OCI-LY1 (cell line): ENCODE measurements around the gene CHRNA4.

Source experiments
- H2AFZ ChIP-seq: fragments of 200-600 bp; sonication (generic), shearing (Covaris generic); 2 replicates; pipeline ENCODE4 v1.6.0; 2014; ENCODE audit warnings: antibody characterized with exemption, mild to moderate bottlenecking, low read length
- H3F3A ChIP-seq: fragments of 200-600 bp; sonication (generic), shearing (Covaris generic); 2 replicates; pipeline ENCODE4 v1.6.0; 2014; ENCODE audit warnings: mild to moderate bottlenecking, antibody characterized with exemption, low read length, moderate library complexity; ENCODE audit not compliant: insufficient read depth
- H3K27ac ChIP-seq: fragments of 200-600 bp; sonication (generic); 2 replicates; pipeline ENCODE4 v1.5.1; 2014; ENCODE audit warnings: low read length, mixed run types, mild to moderate bottlenecking, low read depth; ENCODE audit not compliant: poor library complexity, severe bottlenecking
- H3K27me3 ChIP-seq: fragments of 200-600 bp; sonication (generic); 2 replicates; pipeline ENCODE4 v1.6.0; 2014; ENCODE audit warnings: antibody characterized with exemption, mild to moderate bottlenecking, low read length, moderate library complexity; ENCODE audit not compliant: insufficient read depth
- H3K36me3 ChIP-seq: fragments of 200-600 bp; sonication (generic); 2 replicates; pipeline ENCODE4 v1.6.1; 2014; ENCODE audit warnings: mild to moderate bottlenecking, antibody characterized with exemption, low read length, moderate library complexity, mixed read lengths; ENCODE audit not compliant: insufficient read depth
- H3K4me1 ChIP-seq: fragments of 200-600 bp; sonication (generic); 2 replicates; pipeline ENCODE4 v1.5.1; 2014; ENCODE audit warnings: mild to moderate bottlenecking, low read length, moderate library complexity; ENCODE audit not compliant: insufficient read depth, severe bottlenecking
- H3K4me2 ChIP-seq: fragments of 200-600 bp; sonication (generic), shearing (Covaris generic); 2 replicates; pipeline ENCODE4 v1.6.1; 2014; ENCODE audit warnings: low read length
- H3K4me3 ChIP-seq: fragments of 200-600 bp; sonication (generic); 2 replicates; pipeline ENCODE4 v1.5.1; 2014; ENCODE audit warnings: low read length, low read depth, mild to moderate bottlenecking, mixed read lengths; ENCODE audit not compliant: poor library complexity, severe bottlenecking
- H3K79me2 ChIP-seq: fragments of 200-600 bp; shearing (Covaris generic); 2 replicates; pipeline ENCODE4 v1.6.1; 2016; ENCODE audit warnings: mixed run types, low read length, mixed read lengths; ENCODE audit not compliant: insufficient read depth
- H3K9ac ChIP-seq: fragments of 200-600 bp; sonication (generic), shearing (Covaris generic); 2 replicates; pipeline ENCODE4 v1.6.1; 2014; ENCODE audit warnings: mild to moderate bottlenecking, low read length, mixed read lengths
- H3K9me2 ChIP-seq: fragments of 200-600 bp; sonication (generic), shearing (Covaris generic); 2 replicates; pipeline ENCODE4 v1.6.1; 2014; ENCODE audit warnings: low read depth, mild to moderate bottlenecking, low read length, mixed read lengths
- H3K9me3 ChIP-seq: fragments of 200-600 bp; shearing (Covaris generic); 2 replicates; pipeline ENCODE4 v1.6.1; 2014; ENCODE audit warnings: low read length, mixed read lengths
- H4K20me1 ChIP-seq: fragments of 200-600 bp; sonication (generic), shearing (Covaris generic); 2 replicates; pipeline ENCODE4 v1.6.0; 2016; ENCODE audit warnings: mild to moderate bottlenecking, low read length; ENCODE audit not compliant: insufficient read depth
- EZH2 ChIP-seq: fragments of 200-600 bp; sonication (generic), shearing (Covaris generic); IDR thresholded peaks from 2 replicates; pipeline ENCODE4 v1.8.0; 2017; ENCODE audit warnings: borderline replicate concordance, mixed run types, mild to moderate bottlenecking, antibody characterized with exemption, low read length, moderate library complexity, mixed read lengths
- TF ChIP-seq, protein P1 (sequence below): fragments of 200-600 bp; sonication (generic), shearing (Covaris generic); IDR thresholded peaks from 2 replicates; pipeline ENCODE4 v1.5.1; 2017; ENCODE audit warnings: mild to moderate bottlenecking, antibody characterized with exemption, low read length, moderate library complexity, mixed read lengths

Gene CHRNA4

DNA sequence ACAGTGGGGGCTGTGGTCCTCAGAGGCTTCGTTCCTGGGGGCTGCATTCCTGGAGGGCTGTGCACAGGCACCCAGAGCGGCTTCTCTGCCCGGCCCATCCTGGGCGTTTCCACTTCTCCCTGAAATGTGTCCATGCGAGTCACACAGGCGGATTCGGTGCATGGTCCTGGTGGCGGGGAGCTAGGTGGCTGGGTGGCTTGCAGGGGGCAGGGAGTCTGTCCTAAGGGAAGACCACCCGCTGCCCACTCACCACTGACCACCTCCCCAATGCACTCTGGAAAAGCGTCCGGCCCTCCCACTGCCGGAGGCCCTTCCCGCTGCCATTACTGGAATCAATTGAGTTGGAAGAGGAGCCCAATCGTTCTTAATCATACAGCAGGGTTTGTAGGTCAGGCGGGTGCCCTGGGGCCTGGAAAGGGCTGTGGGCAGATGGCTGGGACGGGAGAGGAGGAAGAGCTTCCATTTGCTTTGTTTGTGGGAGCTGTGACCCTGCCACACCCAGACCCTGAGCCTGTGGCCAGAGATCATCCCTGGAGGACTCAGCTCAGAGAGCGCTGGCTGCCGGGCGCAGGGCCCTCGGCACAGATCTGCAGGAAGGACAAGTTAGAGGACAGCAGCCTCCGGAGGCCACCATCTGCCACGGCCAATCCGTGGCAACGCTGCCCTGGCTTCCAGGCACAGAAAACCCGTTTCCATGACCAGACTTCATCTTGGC lies 6.4 kb downstream of the CHRNA4 start:
- Histone ChIP-seq H3K4me2 (no peak overlapping the region), H4K20me1 (no peaks in the 10 kb centered on the region), H3F3A (no peaks in the 10 kb centered on the region), H3K79me2 (no peaks in the 10 kb centered on the region), H3K27ac (no peak overlapping the region), H2AFZ (no peak overlapping the region), H3K4me1 (no peaks in the 10 kb centered on the region), H3K9me2 (no peaks in the 10 kb centered on the region), H3K4me3 (no peak overlapping the region), H3K9ac (no peak overlapping the region), H3K27me3 (no peaks in the 10 kb centered on the region), H3K9me3 (no peaks in the 10 kb centered on the region), H3K36me3 (no peaks in the 10 kb centered on the region)
- no peak for TF ChIP-seq EZH2
- TF ChIP-seq, protein P1, sequence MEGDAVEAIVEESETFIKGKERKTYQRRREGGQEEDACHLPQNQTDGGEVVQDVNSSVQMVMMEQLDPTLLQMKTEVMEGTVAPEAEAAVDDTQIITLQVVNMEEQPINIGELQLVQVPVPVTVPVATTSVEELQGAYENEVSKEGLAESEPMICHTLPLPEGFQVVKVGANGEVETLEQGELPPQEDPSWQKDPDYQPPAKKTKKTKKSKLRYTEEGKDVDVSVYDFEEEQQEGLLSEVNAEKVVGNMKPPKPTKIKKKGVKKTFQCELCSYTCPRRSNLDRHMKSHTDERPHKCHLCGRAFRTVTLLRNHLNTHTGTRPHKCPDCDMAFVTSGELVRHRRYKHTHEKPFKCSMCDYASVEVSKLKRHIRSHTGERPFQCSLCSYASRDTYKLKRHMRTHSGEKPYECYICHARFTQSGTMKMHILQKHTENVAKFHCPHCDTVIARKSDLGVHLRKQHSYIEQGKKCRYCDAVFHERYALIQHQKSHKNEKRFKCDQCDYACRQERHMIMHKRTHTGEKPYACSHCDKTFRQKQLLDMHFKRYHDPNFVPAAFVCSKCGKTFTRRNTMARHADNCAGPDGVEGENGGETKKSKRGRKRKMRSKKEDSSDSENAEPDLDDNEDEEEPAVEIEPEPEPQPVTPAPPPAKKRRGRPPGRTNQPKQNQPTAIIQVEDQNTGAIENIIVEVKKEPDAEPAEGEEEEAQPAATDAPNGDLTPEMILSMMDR = no peak

DNA sequence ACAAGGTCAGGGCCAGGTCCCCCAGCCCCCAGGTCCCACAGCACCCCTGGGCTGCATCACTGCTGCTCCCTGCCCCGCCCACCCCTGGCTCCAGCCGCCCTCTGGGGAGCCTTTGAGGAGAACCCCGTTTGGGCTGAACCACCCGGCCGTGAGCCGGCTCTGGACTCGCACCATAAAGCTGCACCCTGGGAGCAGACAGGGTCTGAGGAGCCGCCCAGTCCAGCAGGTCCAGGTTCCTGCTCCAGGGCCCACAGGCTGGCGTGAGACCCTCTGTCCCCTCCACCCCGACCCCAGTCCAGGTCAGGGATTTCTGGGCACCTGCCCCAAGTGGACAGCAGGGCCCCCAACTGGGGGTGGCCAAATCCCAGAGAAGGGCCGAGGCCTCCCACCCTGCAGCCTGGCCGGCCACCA lies 8.3 kb downstream of the CHRNA4 start:
- no peak for TF ChIP-seq EZH2
- TF ChIP-seq, protein P1 = no peak
- H3K79me2 ChIP-seq = no peaks in the 10 kb centered on the region
- no peak overlapping the region for H3K4me2 ChIP-seq
- no peak overlapping the region for H3K27ac ChIP-seq
- no peaks in the 10 kb centered on the region for H4K20me1 ChIP-seq
- no peak overlapping the region for H3K4me3 ChIP-seq
- no peak overlapping the region for H3K9ac ChIP-seq
- no peaks in the 10 kb centered on the region for H3F3A ChIP-seq
- H3K27me3 ChIP-seq = no peaks in the 10 kb centered on the region
- no peaks in the 10 kb centered on the region for H3K9me2 ChIP-seq
- no peaks in the 10 kb centered on the region for H3K4me1 ChIP-seq
- no peaks in the 10 kb centered on the region for H3K9me3 ChIP-seq
- no peak overlapping the region for H2AFZ ChIP-seq
- no peaks in the 10 kb centered on the region for H3K36me3 ChIP-seq

DNA sequence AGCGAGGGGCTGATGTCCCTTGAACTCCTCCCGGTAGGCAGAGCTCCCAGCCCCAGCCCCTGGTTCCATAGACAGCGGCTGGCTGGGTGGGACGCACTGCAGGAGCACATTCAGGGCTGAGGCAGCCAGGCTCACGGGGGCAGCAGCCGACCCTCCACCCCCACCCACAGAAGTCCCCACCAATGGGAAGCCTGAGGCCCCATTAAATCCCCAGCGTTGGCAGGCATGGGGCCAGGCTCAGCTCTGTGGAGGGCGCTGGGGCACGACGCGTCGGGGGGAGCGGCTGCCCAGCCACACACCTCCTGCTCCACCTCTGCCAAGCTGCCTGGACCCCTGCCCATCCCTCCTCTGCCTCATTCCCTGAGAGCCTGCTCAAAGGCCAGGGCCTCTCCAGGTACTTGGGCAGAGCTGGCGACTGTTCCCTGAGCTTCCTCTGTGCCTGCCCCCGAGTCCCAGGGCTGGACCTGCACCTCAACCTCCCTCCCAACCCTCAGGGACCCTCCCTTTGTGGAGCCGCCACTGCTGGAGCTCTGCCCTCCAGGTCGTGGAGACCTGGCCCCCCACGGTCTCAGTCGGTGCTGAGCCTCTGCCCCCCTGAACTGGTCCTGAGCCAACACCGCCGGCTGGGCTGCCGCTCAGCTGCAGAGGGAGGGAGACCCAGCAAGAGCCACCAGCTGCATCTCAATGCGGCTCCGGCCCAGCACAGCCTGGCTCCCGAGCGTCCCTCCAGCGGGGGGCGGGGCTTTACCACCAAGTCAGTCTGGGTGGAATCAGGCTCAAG lies 9.1 kb downstream of the CHRNA4 start:
- Histone ChIP-seq H3K9me2 (no peaks in the 10 kb centered on the region), H3K79me2 (no peaks in the 10 kb centered on the region), H4K20me1 (no peaks in the 10 kb centered on the region), H3K4me2 (no peak overlapping the region), H3K27me3 (no peaks in the 10 kb centered on the region), H3K36me3 (no peaks in the 10 kb centered on the region), H3K4me3 (no peak overlapping the region), H3F3A (no peaks in the 10 kb centered on the region), H3K4me1 (no peaks in the 10 kb centered on the region), H3K27ac (no peak overlapping the region), H2AFZ (no peak overlapping the region), H3K9ac (no peak overlapping the region), H3K9me3 (no peaks in the 10 kb centered on the region)
- TF ChIP-seq, protein P1 = no peak
- no peak for TF ChIP-seq EZH2
